ENCODE measurements around the gene CHST14. TPM values are rescaled to one million over a fixed set of nuclear protein-coding genes. Genes with fewer than 3 reads are reported as not detected.

CHST14 gene
- total RNA-seq, 1 donor from 2014 or later = 3.9 TPM

GRCh38 chr15:40435710-40436089 is 35.1 kb upstream of the CHST14 start:
- peak overlapping the region; percentile 71 for H3K4me3 Mint-ChIP-seq (ENCODE audit: unreplicated experiment)

GRCh38 chr15:40436116-40436891 is 34.5 kb upstream of the CHST14 start:
- no peak overlapping the region for H3K27ac Mint-ChIP-seq (ENCODE audit: unreplicated experiment)
- H3K9me3 Mint-ChIP-seq (ENCODE audit: unreplicated experiment) = peaks cover 4% of the 10 kb centered on the region
- H3K27me3 Mint-ChIP-seq (ENCODE audit: unreplicated experiment) = peaks cover 2% of the 10 kb centered on the region
- peak overlapping the region; percentile 85 for H3K4me3 Mint-ChIP-seq (ENCODE audit: unreplicated experiment)
- TF ChIP-seq CTCF (IDR thresholded peaks at IDR 0.05; ENCODE audit: partially characterized antibody, unreplicated experiment) = peak; percentile 12
- H3K36me3 Mint-ChIP-seq (ENCODE audit: unreplicated experiment) = no peaks in the 10 kb centered on the region
- peaks cover 11% of the 10 kb centered on the region for H3K4me1 Mint-ChIP-seq (ENCODE audit: low read depth, unreplicated experiment)
- DNase-seq = peak; percentile 44

More at GRCh38 chr15:40435710-40436089, 35.1 kb upstream of the CHST14 start:
- H3K4me1 Mint-ChIP-seq (ENCODE audit: low read depth, unreplicated experiment) = peaks cover 11% of the 10 kb centered on the region
- H3K9me3 Mint-ChIP-seq (ENCODE audit: unreplicated experiment) = peaks cover 4% of the 10 kb centered on the region
- no peaks in the 10 kb centered on the region for H3K36me3 Mint-ChIP-seq (ENCODE audit: unreplicated experiment)
- no peak overlapping the region for H3K27ac Mint-ChIP-seq (ENCODE audit: unreplicated experiment)
- no peak for DNase-seq
- H3K27me3 Mint-ChIP-seq (ENCODE audit: unreplicated experiment) = peaks cover 2% of the 10 kb centered on the region
- TF ChIP-seq CTCF (IDR thresholded peaks at IDR 0.05; ENCODE audit: partially characterized antibody, unreplicated experiment) = no peak

GRCh38 chr15:40436892-40437751 is 33.7 kb upstream of the CHST14 start:
- H3K4me3 Mint-ChIP-seq (ENCODE audit: unreplicated experiment) = peak overlapping the region; percentile 85
- TF ChIP-seq CTCF (IDR thresholded peaks at IDR 0.05; ENCODE audit: partially characterized antibody, unreplicated experiment) = peak; percentile 6

GRCh38 chr15:40437752-40438687 is 32.8 kb upstream of the CHST14 start:
- peak overlapping the region; percentile 68 for H3K4me3 Mint-ChIP-seq (ENCODE audit: unreplicated experiment)
- H3K27ac Mint-ChIP-seq (ENCODE audit: unreplicated experiment) = peak overlapping the region; percentile 48
- H3K4me1 Mint-ChIP-seq (ENCODE audit: low read depth, unreplicated experiment) = peaks cover 15% of the 10 kb centered on the region
- TF ChIP-seq CTCF (IDR thresholded peaks at IDR 0.05; ENCODE audit: partially characterized antibody, unreplicated experiment) = no peak
- no peaks in the 10 kb centered on the region for H3K36me3 Mint-ChIP-seq (ENCODE audit: unreplicated experiment)
- peaks cover 7% of the 10 kb centered on the region for H3K27me3 Mint-ChIP-seq (ENCODE audit: unreplicated experiment)
- peaks cover 9% of the 10 kb centered on the region for H3K9me3 Mint-ChIP-seq (ENCODE audit: unreplicated experiment)
- no peak for DNase-seq

More at GRCh38 chr15:40436892-40437751, 33.7 kb upstream of the CHST14 start:
- peaks cover 2% of the 10 kb centered on the region for H3K27me3 Mint-ChIP-seq (ENCODE audit: unreplicated experiment)
- no peak for DNase-seq
- no peaks in the 10 kb centered on the region for H3K36me3 Mint-ChIP-seq (ENCODE audit: unreplicated experiment)
- peak overlapping the region; percentile 48 for H3K27ac Mint-ChIP-seq (ENCODE audit: unreplicated experiment)
- H3K4me1 Mint-ChIP-seq (ENCODE audit: low read depth, unreplicated experiment) = peaks cover 11% of the 10 kb centered on the region
- peaks cover 4% of the 10 kb centered on the region for H3K9me3 Mint-ChIP-seq (ENCODE audit: unreplicated experiment)
